GM12872 (cell line): ENCODE data around the gene SLC8A1.

Experiments used
- TF ChIP-seq, protein P1 (sequence below): IDR thresholded peaks from 3 replicates; pipeline ENCODE4 v1.5.1; 2011; ENCODE audit warnings: low read depth, mild to moderate bottlenecking, low read length, moderate library complexity; ENCODE audit not compliant: insufficient read depth

SLC8A1 gene

DNA sequence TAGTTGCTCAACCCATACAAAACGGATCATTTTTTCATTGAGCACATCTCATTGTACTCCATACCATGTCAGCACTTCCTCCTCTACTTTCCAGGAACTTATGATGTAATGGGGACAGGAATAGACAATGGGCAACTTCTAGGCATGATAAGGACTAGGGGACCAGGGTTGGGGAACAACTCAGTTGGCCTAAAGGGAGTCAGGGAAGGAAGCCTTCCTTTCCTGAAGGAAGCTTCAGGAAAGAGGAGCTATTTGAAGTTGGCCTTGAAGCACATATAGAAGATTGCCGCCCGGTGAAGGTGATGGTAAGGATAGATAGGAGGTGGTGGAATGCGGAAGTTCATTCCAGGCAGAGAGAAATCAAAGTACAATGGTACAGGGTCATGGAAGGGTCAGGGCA is 283.9 kb downstream of the SLC8A1 start:
- TF ChIP-seq, protein P1, sequence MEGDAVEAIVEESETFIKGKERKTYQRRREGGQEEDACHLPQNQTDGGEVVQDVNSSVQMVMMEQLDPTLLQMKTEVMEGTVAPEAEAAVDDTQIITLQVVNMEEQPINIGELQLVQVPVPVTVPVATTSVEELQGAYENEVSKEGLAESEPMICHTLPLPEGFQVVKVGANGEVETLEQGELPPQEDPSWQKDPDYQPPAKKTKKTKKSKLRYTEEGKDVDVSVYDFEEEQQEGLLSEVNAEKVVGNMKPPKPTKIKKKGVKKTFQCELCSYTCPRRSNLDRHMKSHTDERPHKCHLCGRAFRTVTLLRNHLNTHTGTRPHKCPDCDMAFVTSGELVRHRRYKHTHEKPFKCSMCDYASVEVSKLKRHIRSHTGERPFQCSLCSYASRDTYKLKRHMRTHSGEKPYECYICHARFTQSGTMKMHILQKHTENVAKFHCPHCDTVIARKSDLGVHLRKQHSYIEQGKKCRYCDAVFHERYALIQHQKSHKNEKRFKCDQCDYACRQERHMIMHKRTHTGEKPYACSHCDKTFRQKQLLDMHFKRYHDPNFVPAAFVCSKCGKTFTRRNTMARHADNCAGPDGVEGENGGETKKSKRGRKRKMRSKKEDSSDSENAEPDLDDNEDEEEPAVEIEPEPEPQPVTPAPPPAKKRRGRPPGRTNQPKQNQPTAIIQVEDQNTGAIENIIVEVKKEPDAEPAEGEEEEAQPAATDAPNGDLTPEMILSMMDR, result no peak

DNA sequence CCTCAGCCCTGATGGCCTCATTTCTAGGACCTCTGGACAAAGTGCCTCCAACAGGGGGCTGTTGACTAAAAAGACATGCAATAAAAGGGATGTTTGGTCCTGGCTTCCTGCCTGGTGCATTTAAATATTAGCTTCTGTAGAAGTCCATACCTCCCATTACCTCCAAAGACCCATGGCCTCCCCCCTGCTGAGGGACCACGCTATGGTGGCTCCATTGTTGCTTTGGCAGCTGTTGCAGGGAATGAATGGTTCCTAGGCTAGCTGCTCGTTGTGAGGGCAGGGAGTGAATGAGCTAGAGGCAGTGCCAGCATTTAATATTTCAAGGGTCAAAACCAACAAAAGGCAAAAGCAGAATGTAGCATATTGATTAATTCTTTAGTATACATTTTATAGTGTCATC is 285.9 kb downstream of the SLC8A1 start:
- TF ChIP-seq, protein P1, result no peak

DNA sequence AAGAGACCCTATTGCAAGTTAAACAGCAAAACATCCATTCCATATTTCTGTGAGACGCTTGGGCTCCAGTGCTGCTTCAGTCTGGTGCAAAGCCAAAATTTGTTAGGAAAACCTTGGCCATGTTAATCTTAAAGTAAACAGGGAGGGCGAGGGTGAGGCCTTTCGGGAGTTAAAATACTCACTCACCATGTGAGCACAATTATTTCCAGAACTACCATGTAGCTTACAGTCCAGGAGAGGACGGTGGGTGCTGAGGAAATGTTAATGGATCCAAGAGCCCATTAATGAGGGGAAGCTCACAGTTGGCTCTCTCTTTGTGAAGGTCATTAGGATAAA is 286.4 kb downstream of the SLC8A1 start:
- TF ChIP-seq, protein P1, result no peak

DNA sequence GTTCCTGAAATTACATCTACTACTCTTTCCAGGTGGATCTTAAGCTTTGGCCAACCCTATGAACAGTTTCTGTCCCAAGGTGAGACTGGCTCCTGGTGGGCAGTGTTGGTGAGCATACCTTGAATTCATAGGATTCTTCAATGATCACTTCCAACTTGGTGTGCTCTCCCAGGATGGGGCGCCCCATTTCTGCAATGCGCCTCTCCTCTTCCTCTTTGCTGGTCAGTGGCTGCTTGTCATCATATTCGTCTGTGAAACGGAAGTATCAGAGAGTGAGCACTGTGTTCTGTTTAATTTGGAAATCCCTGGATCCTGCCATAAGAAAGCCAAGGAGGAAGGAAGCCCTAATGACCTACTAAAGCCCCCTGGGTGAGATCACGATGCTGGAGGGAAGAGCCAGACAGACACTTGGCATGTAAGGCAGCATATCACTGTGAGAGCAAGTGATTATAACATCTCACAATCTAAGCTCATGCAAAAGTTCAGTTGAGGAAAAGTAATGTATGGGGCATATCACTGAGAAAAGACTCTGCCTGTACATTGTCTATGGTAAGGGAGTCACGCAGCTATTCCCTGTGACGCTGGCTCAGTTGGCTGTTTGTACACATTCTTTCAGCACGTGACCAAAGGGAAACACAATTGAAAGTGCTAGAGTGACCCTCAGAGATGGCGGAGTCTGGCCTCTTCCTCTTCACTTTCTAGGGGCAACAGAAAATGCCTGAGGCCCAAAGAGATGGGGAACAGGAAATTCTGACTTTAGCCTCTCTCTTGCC is 287.0 kb downstream of the SLC8A1 start:
- TF ChIP-seq, protein P1, result no peak

DNA sequence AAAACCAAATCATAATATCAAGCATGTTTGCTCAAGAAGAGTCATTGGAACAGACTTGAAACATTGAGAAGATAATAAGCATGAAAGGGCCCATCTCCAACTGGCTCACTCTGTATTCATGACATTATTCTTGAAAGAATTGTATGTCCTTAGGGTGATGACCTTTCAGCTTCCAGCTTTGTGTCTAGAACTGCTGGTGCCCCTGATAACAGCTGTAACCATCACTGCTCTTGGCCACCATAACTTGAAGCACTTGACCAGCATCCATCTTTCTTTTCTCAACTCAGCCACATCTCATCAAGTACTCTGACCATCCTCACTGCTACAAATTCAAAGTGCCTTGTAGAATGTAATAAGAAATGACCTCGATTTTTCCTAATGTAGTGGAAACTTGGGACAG is 289.9 kb downstream of the SLC8A1 start:
- TF ChIP-seq, protein P1, result no peak

DNA sequence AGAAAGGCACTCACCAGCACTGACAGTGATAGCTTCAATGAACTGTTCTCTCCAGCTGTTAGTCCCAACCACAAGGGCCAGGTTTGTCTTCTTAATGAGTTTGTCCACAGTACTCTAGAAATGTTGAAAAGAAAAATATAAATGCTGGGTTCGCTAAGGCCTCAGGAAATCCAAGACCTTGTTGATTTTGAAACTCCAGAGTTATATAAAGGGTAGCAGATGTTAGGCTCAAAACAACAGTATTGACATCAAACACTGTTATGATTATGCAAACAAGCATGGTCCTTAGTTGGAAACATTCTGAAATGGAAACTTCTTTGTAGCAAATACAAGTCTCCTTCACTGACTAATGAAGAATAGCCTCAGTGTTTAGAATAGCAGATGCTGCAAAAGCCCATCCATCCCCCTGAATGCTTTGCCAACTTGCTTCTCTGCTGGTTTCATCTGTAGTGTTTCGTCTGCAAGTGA is 291.1 kb downstream of the SLC8A1 start:
- TF ChIP-seq, protein P1, result no peak

DNA sequence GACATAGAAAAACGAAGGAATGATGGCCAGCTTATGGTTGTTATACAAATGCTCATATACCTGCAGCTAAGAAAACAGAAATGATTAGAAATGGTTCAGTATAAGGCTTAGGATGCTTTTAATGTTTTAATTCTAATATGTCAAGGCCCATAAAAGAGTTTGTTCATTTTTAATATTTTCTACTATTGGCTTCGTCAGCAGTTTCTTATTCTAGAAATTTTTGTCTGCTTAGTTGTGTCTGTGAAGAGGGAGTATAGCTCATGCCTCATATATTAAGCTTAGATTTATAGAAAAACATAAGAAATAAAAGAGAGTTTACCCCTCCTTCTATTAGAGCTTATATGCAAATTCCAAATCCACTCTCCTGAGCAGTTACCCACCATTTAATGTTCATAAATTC is 292.6 kb downstream of the SLC8A1 start:
- TF ChIP-seq, protein P1, result no peak
